Neural cell (in vitro differentiated cells): ENCODE measurements around the gene SPATA9. TPM values are rescaled to one million over a fixed set of nuclear protein-coding genes. Genes with fewer than 3 reads are reported as not detected.

Source experiments
- H2AFZ ChIP-seq: fragments of 200-600, 300-800 bp; sonication (generic), shearing (Covaris generic); 2 replicates; pipeline ENCODE4 v1.6.0; 2014; ENCODE audit warnings: low read depth, mild to moderate bottlenecking, antibody characterized with exemption, low read length, moderate library complexity
- H3F3A ChIP-seq: fragments of 200-600 bp; shearing (Covaris generic); 2 replicates; pipeline ENCODE4 v1.6.1; 2016; ENCODE audit warnings: mild to moderate bottlenecking, moderate library complexity, mixed read lengths, antibody characterized with exemption, low read length; ENCODE audit not compliant: insufficient read depth, poor library complexity, severe bottlenecking
- H3K27ac ChIP-seq: fragments of 200-600, 300-800 bp; sonication (generic), shearing (Covaris generic); 2 replicates; pipeline ENCODE4 v1.5.1; 2014; ENCODE audit warnings: mild to moderate bottlenecking, low read length, moderate library complexity
- H3K27me3 ChIP-seq: fragments of 300-800, 200-600 bp; sonication (generic), shearing (Covaris generic); 2 replicates; pipeline ENCODE4 v1.6.0; 2014; ENCODE audit warnings: mild to moderate bottlenecking, low read depth, low read length, moderate library complexity; ENCODE audit not compliant: insufficient read depth
- H3K36me3 ChIP-seq: fragments of 300-800, 200-600 bp; sonication (generic), shearing (Covaris generic); 2 replicates; pipeline ENCODE4 v1.5.1; 2014; ENCODE audit warnings: mild to moderate bottlenecking, antibody characterized with exemption, low read length, moderate library complexity; ENCODE audit not compliant: insufficient read depth
- H3K4me2 ChIP-seq: fragments of 300-800, 200-600 bp; sonication (generic), shearing (Covaris generic); 2 replicates; pipeline ENCODE4 v1.6.0; 2014; ENCODE audit warnings: mild to moderate bottlenecking, low read length
- H3K4me3 ChIP-seq: fragments of 300-800, 200-600 bp; sonication (generic), shearing (Covaris generic); 2 replicates; pipeline ENCODE4 v1.5.1; 2014; ENCODE audit warnings: mild to moderate bottlenecking, low read length, moderate library complexity
- H3K79me2 ChIP-seq: fragments of 200-600 bp; shearing (Covaris generic); replicated peaks from 2 replicates; pipeline ENCODE4 v1.6.0; 2014; ENCODE audit warnings: mild to moderate bottlenecking, low read length, moderate library complexity; ENCODE audit not compliant: insufficient read depth
- H3K9ac ChIP-seq: fragments of 300-800, 200-600 bp; sonication (generic), shearing (Covaris generic); 2 replicates; pipeline ENCODE4 v1.6.1; 2016; ENCODE audit warnings: mild to moderate bottlenecking, low read length, mixed read lengths
- H3K9me2 ChIP-seq: fragments of 200-600 bp; shearing (Covaris generic); 2 replicates; pipeline ENCODE4 v1.6.1; 2016; ENCODE audit warnings: mild to moderate bottlenecking, low read length, mixed read lengths; ENCODE audit not compliant: insufficient read depth
- H3K9me3 ChIP-seq: fragments of 200-600, 300-800 bp; sonication (generic), shearing (Covaris generic); 2 replicates; pipeline ENCODE4 v1.6.1; 2016; ENCODE audit warnings: mild to moderate bottlenecking, mixed run types, low read length, moderate library complexity, mixed read lengths
- H4K20me1 ChIP-seq: fragments of 200-600 bp; shearing (Covaris generic); 2 replicates; pipeline ENCODE4 v1.6.1; 2016; ENCODE audit warnings: mild to moderate bottlenecking, mixed run types; ENCODE audit not compliant: insufficient read depth
- EP300 ChIP-seq: fragments of 450-650 bp; conservative IDR thresholded peaks from 2 replicates; pipeline ENCODE4 v1.6.1; 2014; ENCODE audit warnings: antibody characterized with exemption, mild to moderate bottlenecking, moderate library complexity; ENCODE audit not compliant: poor library complexity, severe bottlenecking
- EZH2 ChIP-seq: fragments of 200-600, 300-800 bp; shearing (Covaris generic), sonication (generic); IDR thresholded peaks from 2 replicates; pipeline ENCODE4 v1.6.1; 2014; ENCODE audit warnings: antibody characterized with exemption, low read length, borderline replicate concordance, mild to moderate bottlenecking; ENCODE audit not compliant: insufficient read depth, poor library complexity, severe bottlenecking
- MXI1 ChIP-seq: fragments of 450-650 bp; conservative IDR thresholded peaks from 2 replicates; pipeline ENCODE4 v1.6.1; 2014; ENCODE audit warnings: antibody characterized with exemption, mild to moderate bottlenecking; ENCODE audit not compliant: poor library complexity, severe bottlenecking
- POLR2AphosphoS5 ChIP-seq: IDR thresholded peaks from 2 replicates; pipeline ENCODE4 v1.6.1; 2012
- RAD21 ChIP-seq: fragments of 450-650 bp; conservative IDR thresholded peaks from 2 replicates; pipeline ENCODE4 v1.6.1; 2014; ENCODE audit warnings: antibody characterized with exemption, mild to moderate bottlenecking, moderate library complexity
- REST ChIP-seq: IDR thresholded peaks from 2 replicates; pipeline ENCODE4 v1.6.1; 2012; ENCODE audit warnings: borderline replicate concordance
- SMC3 ChIP-seq: fragments of 450-650 bp; conservative IDR thresholded peaks from 2 replicates; pipeline ENCODE4 v1.6.1; 2014; ENCODE audit warnings: antibody characterized with exemption, mild to moderate bottlenecking, moderate library complexity; ENCODE audit not compliant: poor library complexity
- TAF1 ChIP-seq: IDR thresholded peaks from 2 replicates; pipeline ENCODE4 v1.6.1; 2012; ENCODE audit warnings: low read depth
- polyA plus RNA-seq: library from polyadenylated mRNA; depleted of rRNA; stranded (reverse); fragments of >200 nt; gene quantifications from 2 replicates; pipeline ENCODE4 v1.2.3, GENCODE V29; 2014
- TF ChIP-seq, protein P1 (sequence below): fragments of 450-650 bp; IDR thresholded peaks from 2 replicates; pipeline ENCODE4 v1.5.1; 2014; ENCODE audit warnings: antibody characterized with exemption, mild to moderate bottlenecking, moderate library complexity; ENCODE audit not compliant: poor library complexity, severe bottlenecking

SPATA9 gene
- polyA plus RNA-seq, 1 donor from 2014 or later = 5.8 TPM

DNA sequence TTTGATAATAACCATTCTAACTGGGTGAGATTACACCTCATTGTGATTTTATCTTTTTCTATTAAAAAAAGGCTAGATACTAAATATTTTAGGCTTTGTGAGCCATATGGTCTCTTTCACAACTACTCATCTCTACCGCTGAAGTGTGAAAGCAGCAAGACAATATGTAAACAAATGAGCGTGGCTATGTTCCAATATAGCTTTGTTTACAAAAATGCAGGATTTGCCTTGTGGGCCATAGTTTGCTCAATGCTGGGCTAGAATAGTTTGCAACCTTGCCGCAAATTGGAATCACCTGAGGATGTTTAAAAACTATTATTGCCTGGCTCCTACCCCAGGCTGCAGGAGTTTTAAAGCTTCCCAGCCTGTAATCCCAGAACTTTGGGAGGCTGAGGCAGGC, 73.1 kb downstream of the SPATA9 start:
- no peaks in the 10 kb centered on the region for H3K9me3 ChIP-seq
- H2AFZ ChIP-seq = no peak overlapping the region
- H3K9ac ChIP-seq = no peak overlapping the region
- TF ChIP-seq EP300 = no peak
- TF ChIP-seq TAF1 = no peak
- no peak for TF ChIP-seq EZH2
- TF ChIP-seq SMC3 = no peak
- TF ChIP-seq, protein P1, sequence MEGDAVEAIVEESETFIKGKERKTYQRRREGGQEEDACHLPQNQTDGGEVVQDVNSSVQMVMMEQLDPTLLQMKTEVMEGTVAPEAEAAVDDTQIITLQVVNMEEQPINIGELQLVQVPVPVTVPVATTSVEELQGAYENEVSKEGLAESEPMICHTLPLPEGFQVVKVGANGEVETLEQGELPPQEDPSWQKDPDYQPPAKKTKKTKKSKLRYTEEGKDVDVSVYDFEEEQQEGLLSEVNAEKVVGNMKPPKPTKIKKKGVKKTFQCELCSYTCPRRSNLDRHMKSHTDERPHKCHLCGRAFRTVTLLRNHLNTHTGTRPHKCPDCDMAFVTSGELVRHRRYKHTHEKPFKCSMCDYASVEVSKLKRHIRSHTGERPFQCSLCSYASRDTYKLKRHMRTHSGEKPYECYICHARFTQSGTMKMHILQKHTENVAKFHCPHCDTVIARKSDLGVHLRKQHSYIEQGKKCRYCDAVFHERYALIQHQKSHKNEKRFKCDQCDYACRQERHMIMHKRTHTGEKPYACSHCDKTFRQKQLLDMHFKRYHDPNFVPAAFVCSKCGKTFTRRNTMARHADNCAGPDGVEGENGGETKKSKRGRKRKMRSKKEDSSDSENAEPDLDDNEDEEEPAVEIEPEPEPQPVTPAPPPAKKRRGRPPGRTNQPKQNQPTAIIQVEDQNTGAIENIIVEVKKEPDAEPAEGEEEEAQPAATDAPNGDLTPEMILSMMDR = no peak
- TF ChIP-seq RAD21 = no peak
- no peak for TF ChIP-seq POLR2AphosphoS5
- TF ChIP-seq MXI1 = no peak
- no peak for TF ChIP-seq REST
- no peak overlapping the region for H3K4me2 ChIP-seq
- no peak overlapping the region for H3K4me3 ChIP-seq
- H3K79me2 ChIP-seq = no peaks in the 10 kb centered on the region
- no peaks in the 10 kb centered on the region for H4K20me1 ChIP-seq
- H3F3A ChIP-seq = no peaks in the 10 kb centered on the region
- no peaks in the 10 kb centered on the region for H3K9me2 ChIP-seq
- no peaks in the 10 kb centered on the region for H3K27me3 ChIP-seq
- no peaks in the 10 kb centered on the region for H3K36me3 ChIP-seq
- no peak overlapping the region for H3K27ac ChIP-seq

Other genes with a start within 250 kb of the SPATA9 start
- 119 and 145 TPM in 2 replicates for gene SKIC3, start 128.0 kb downstream of the SPATA9 start, polyA plus RNA-seq
- gene ARSK, start 127.9 kb downstream of the SPATA9 start, polyA plus RNA-seq = 2.8 and 3.7 TPM in 2 replicates
- 0.22 TPM in 1 of 2 replicates, not detected in the other for gene GPR150, start 62.9 kb downstream of the SPATA9 start, polyA plus RNA-seq
- gene RFESD, start 36.2 kb downstream of the SPATA9 start, polyA plus RNA-seq = not detected in 2 replicates
- gene RHOBTB3, start 48.3 kb upstream of the SPATA9 start, polyA plus RNA-seq = 79.0 and 99.4 TPM in 2 replicates
- 50.9 and 54.0 TPM in 2 replicates for gene GLRX, start 139.7 kb upstream of the SPATA9 start, polyA plus RNA-seq